PC-3 (cell line): Measurements from ENCODE around the gene ACER3. TPM values are rescaled to one million over a fixed set of nuclear protein-coding genes. Genes with fewer than 3 reads are reported as not detected.

ENCODE experiments used
- ATAC-seq: fragments of 200-7000 bp; cut with Tn5 transposase; 2 replicates; pipeline ENCODE4 v1.9.1; 2020; ENCODE audit warnings: mild to moderate bottlenecking, moderate library complexity
- BruUV-seq: library from RNA; stranded (reverse); fragments of 400-500 nt; replicated peaks from 2 replicates; lab custom pipeline; 2021; lab: Mats Ljungman, UMichigan
- CTCF ChIA-PET: fragments of 300-600 bp; sonication (Branson Sonifier 250); formaldehyde crosslinking; loops from one replicate; lab custom pipeline; 2022; ENCODE audit warnings: antibody characterized with exemption; lab: Charles Lee
- POLR2A ChIA-PET: fragments of 300-600 bp; sonication (Branson Sonifier 250); formaldehyde crosslinking; loops from one replicate; lab custom pipeline; 2022; ENCODE audit warnings: antibody characterized with exemption; ENCODE audit not compliant: unreplicated experiment; lab: Charles Lee
- DNase-seq: peaks from one replicate; pipeline ENCODE4 v3.0.0-alpha.2; 2015
- H2AFZ ChIP-seq: fragments of 300-600 bp; sonication (generic); 2 replicates; pipeline ENCODE4 v1.6.0; 2016; ENCODE audit warnings: antibody characterized with exemption, low read length
- H3F3A ChIP-seq: fragments of 300-600 bp; sonication (generic); one replicate; pipeline ENCODE4 v1.6.0; 2017; ENCODE audit warnings: antibody characterized with exemption, low read length, control low read depth, mild to moderate bottlenecking; ENCODE audit not compliant: unreplicated experiment
- H3K27ac ChIP-seq: fragments of 300-600 bp; sonication (generic); 2 replicates; pipeline ENCODE4 v1.5.1; 2016; ENCODE audit warnings: mild to moderate bottlenecking, low read length
- H3K27me3 ChIP-seq: fragments of 300-600 bp; sonication (generic); 2 replicates; pipeline ENCODE4 v1.6.1; 2016; ENCODE audit warnings: low read length, mixed read lengths
- H3K36me3 ChIP-seq: fragments of 300-600 bp; sonication (generic); 2 replicates; pipeline ENCODE4 v1.6.1; 2016; ENCODE audit warnings: low read depth, mixed run types, low read length, mixed read lengths
- H3K4me1 ChIP-seq: fragments of 300-600 bp; sonication (generic); 2 replicates; pipeline ENCODE4 v1.5.1; 2016; ENCODE audit warnings: low read length; ENCODE audit not compliant: insufficient read depth
- H3K4me2 ChIP-seq: fragments of 300-600 bp; sonication (generic); 2 replicates; pipeline ENCODE4 v1.6.0; 2016; ENCODE audit warnings: low read length
- H3K4me3 ChIP-seq: fragments of 300-600 bp; sonication (generic); 2 replicates; pipeline ENCODE4 v1.5.1; 2016; ENCODE audit warnings: mild to moderate bottlenecking, low read length, mixed read lengths
- H3K79me2 ChIP-seq: fragments of 300-600 bp; sonication (generic); 2 replicates; pipeline ENCODE4 v1.6.1; 2017; ENCODE audit warnings: low read length, mixed read lengths
- H3K9ac ChIP-seq: fragments of 300-600 bp; sonication (generic); 2 replicates; pipeline ENCODE4 v1.6.0; 2016; ENCODE audit warnings: mild to moderate bottlenecking, low read length
- H3K9me2 ChIP-seq: fragments of 300-600 bp; sonication (generic); replicated peaks from 2 replicates; pipeline ENCODE4 v1.6.1; 2016; ENCODE audit warnings: mixed run types, low read length, mixed read lengths
- H3K9me3 ChIP-seq: fragments of 300-600 bp; sonication (generic); 2 replicates; pipeline ENCODE4 v1.6.1; 2016; ENCODE audit warnings: low read length, mixed read lengths
- H4K20me1 ChIP-seq: fragments of 300-600 bp; sonication (generic); 2 replicates; pipeline ENCODE4 v1.6.1; 2016; ENCODE audit warnings: low read length, mixed read lengths
- EZH2 ChIP-seq: fragments of 300-600 bp; sonication (generic); IDR thresholded peaks from one replicate; pipeline ENCODE4 v1.6.1; 2017; ENCODE audit warnings: antibody characterized with exemption, mild to moderate bottlenecking, low read length; ENCODE audit not compliant: unreplicated experiment
- EZH2phosphoT487 ChIP-seq: fragments of 300-600 bp; sonication (generic); IDR thresholded peaks from 2 replicates; pipeline ENCODE4 v1.6.1; 2018; ENCODE audit warnings: mild to moderate bottlenecking, antibody characterized with exemption, low read length, borderline replicate concordance
- intact Hi-C: fragments of 100-400 bp; cut with micrococcal nuclease; formaldehyde crosslinking; loops from 2 replicates; pipeline ENCODE4 v1.9.0; 2023
- total RNA-seq: library from RNA; depleted of rRNA; stranded (reverse); fragments of >200 nt; gene quantifications from 2 replicates; pipeline ENCODE4 v1.2.3, GENCODE V29; 2014
- TF ChIP-seq, protein P1 (sequence below): fragments of 300-600 bp; sonication (generic); conservative IDR thresholded peaks from 2 replicates; pipeline ENCODE4 v1.5.1; 2017; ENCODE audit warnings: antibody characterized with exemption, low read depth, mild to moderate bottlenecking, low read length

The ACER3 gene
- total RNA-seq, 1 experiment from 2014 or later = 17.3 TPM

DNA sequence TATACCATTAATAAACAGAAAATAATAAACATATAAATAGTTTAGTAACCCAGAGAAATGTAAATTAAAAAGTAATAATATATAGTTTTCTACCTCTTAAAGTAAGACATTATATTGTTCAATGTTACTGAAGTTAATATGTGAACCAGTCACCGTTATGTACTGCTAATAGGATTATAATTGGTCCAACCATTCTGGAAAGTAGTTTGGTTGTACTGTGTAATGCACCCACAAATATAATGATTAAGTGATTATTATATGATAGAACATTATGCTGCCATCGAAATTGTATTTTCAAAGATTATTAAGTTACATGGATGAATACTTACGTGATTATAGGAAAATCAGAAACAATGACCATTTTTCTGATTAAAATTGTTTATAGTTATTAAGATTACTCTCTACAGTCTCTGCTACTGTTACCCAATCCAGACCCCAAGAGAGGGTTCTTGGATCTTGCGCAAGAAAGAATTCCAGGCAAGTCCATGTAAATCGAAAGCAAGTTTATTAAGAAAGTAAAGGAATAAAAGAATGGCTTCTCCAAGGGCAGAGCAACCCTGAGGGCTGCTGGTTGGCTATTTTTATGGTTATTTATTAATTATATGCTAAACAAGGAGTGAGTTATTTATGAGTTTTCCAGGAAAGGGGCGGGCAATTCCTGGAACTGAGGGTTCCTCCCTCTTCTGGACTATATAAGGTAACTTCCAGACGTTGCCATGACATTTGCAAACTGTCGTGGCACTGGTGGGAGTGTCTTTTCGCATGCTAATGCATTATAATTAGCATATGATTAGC, 50.1 kb downstream of the ACER3 start:
- ATAC-seq = no peak
- intact Hi-C loops = no loop called here

DNA sequence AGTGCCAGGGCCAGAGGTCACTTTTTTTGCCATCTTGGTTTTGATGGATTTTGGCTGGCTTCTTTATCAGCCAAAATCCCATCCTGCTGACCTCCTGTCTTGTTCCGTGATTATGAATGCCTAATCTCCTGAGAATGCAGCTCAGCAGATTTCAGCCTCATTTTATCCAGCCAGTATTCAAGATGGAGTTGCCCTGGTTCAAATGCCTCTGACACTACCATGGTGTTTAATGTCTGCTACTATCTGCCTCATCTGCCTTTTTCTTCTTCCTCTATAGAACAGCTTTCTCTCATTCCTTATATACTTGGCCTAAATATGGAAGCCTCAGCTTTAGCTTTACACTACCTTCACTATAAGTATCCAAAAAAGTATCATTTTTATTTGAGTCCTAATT, 50.7 kb downstream of the ACER3 start:
- intact Hi-C loops = no loop called here

More for the DNA sequence above, 50.1 kb downstream of the ACER3 start:
- DNase-seq = no peak
- Histone ChIP-seq H3K9ac (no peak overlapping the region), H3K27me3 (no peaks in the 10 kb centered on the region), H3K27ac (no peak overlapping the region), H2AFZ (no peak overlapping the region), H3K36me3 (0 out of 2 replicates have a peak, but pooled peaks cover 6% of the 10 kb centered on the region), H3K9me2 (no peaks in the 10 kb centered on the region), H4K20me1 (no peaks in the 10 kb centered on the region), H3K9me3 (no peaks in the 10 kb centered on the region), H3K79me2 (no peaks in the 10 kb centered on the region), H3F3A (no peaks in the 10 kb centered on the region), H3K4me2 (no peak overlapping the region), H3K4me1 (no peaks in the 10 kb centered on the region), H3K4me3 (no peak overlapping the region)
- TF ChIP-seq EZH2phosphoT487 (no peak), EZH2 (no peak)
- TF ChIP-seq, protein P1, sequence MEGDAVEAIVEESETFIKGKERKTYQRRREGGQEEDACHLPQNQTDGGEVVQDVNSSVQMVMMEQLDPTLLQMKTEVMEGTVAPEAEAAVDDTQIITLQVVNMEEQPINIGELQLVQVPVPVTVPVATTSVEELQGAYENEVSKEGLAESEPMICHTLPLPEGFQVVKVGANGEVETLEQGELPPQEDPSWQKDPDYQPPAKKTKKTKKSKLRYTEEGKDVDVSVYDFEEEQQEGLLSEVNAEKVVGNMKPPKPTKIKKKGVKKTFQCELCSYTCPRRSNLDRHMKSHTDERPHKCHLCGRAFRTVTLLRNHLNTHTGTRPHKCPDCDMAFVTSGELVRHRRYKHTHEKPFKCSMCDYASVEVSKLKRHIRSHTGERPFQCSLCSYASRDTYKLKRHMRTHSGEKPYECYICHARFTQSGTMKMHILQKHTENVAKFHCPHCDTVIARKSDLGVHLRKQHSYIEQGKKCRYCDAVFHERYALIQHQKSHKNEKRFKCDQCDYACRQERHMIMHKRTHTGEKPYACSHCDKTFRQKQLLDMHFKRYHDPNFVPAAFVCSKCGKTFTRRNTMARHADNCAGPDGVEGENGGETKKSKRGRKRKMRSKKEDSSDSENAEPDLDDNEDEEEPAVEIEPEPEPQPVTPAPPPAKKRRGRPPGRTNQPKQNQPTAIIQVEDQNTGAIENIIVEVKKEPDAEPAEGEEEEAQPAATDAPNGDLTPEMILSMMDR = no peak
- BruUV-seq = no TSS peak
- CTCF ChIA-PET = no interaction called here
- POLR2A ChIA-PET = interaction anchor here (0.6 kb wide), 1 partner anchor 913 kb away, joined by 4 read pairs; no protein-coding TSS in a partner anchor

More for the DNA sequence above, 50.7 kb downstream of the ACER3 start:
- no peaks in the 10 kb centered on the region for H3K79me2 ChIP-seq
- no peaks in the 10 kb centered on the region for H4K20me1 ChIP-seq
- H3K9ac ChIP-seq = no peak overlapping the region
- H2AFZ ChIP-seq = no peak overlapping the region
- ATAC-seq = no peak
- H3F3A ChIP-seq = no peaks in the 10 kb centered on the region
- TF ChIP-seq, protein P1 = no peak
- no peak for TF ChIP-seq EZH2
- no peak for TF ChIP-seq EZH2phosphoT487
- CTCF ChIA-PET = no interaction called here
- BruUV-seq = no TSS peak
- H3K4me1 ChIP-seq = no peaks in the 10 kb centered on the region
- H3K4me2 ChIP-seq = no peak overlapping the region
- no peaks in the 10 kb centered on the region for H3K9me2 ChIP-seq
- no peak overlapping the region for H3K27ac ChIP-seq
- 0 out of 2 replicates have a peak, but pooled peaks cover 3% of the 10 kb centered on the region for H3K36me3 ChIP-seq
- no peak for DNase-seq
- H3K27me3 ChIP-seq = no peaks in the 10 kb centered on the region
- POLR2A ChIA-PET = interaction anchor here (0.6 kb wide), 1 partner anchor 914 kb away, joined by 4 read pairs; no protein-coding TSS in a partner anchor
- H3K4me3 ChIP-seq = no peak overlapping the region
- no peaks in the 10 kb centered on the region for H3K9me3 ChIP-seq
